Esophagus squamous epithelium (tissue), 4 donors: Measurements from ENCODE around the gene NOL3.

Experiments used
- CTCF ChIP-seq, 6 experiments: fragments of 450-650 bp in 4 of 6; fragments of 200-600 bp in 2 of 6; sonication (generic) in 2 of 6; IDR thresholded peaks; one replicate each; pipeline ENCODE4 v1.5.1; 2016 to 2019; ENCODE audit warnings: antibody characterized with exemption in 6 of 6, mild to moderate bottlenecking in 4 of 6, moderate library complexity in 4 of 6
- POLR2A ChIP-seq, 4 donors: fragments of 450-650 bp; IDR thresholded peaks; one replicate each; pipeline ENCODE4 v1.6.1; 2017; ENCODE audit warnings: antibody characterized with exemption in 4 of 4, mild to moderate bottlenecking in 4 of 4, moderate library complexity in 3 of 4

GRCh38 chr16:67180166-67180565 is 9.8 kb downstream of the NOL3 start:
- TF ChIP-seq CTCF (IDR thresholded peaks at IDR 0.05) = no peak
- no peak for TF ChIP-seq POLR2A (IDR thresholded peaks at IDR 0.05)
